Body of pancreas (tissue), 4 donors: Measurements from ENCODE around the gene SNED1. TPM values are rescaled to one million over a fixed set of nuclear protein-coding genes. Genes with fewer than 3 reads are reported as not detected.

Experiments
- ATAC-seq: fragments of 150-250 bp; one replicate; pipeline ENCODE4 v1.9.1; 2016
- DNase-seq, 4 donors: peaks; one replicate each; pipeline ENCODE4 v3.0.0-alpha.2; 2019
- H3K27ac ChIP-seq, 4 donors: fragments of 200-600 bp; sonication (generic); 1 replicate in 3 of 4; 2 replicates in 1 of 4; pipeline versions ENCODE4 v1.5.1 to v1.6.1; 2016 to 2019; ENCODE audit warnings: mild to moderate bottlenecking in 1 of 4, mixed read lengths in 1 of 4, moderate library complexity in 1 of 4
- H3K27me3 ChIP-seq, 2 donors: fragments of 200-600 bp; sonication (generic); one replicate each; pipeline ENCODE4 v1.6.0; 2016; ENCODE audit warnings: mild to moderate bottlenecking in 1 of 2
- H3K36me3 ChIP-seq, 2 donors: fragments of 200-600 bp; sonication (generic); replicated peaks in 1 of 2; 2 replicates each; pipeline ENCODE4 v1.5.1; 2016; ENCODE audit warnings: low read depth in 2 of 2; ENCODE audit not compliant: insufficient read depth in 1 of 2
- H3K4me1 ChIP-seq: fragments of 200-600 bp; sonication (generic); one replicate; pipeline ENCODE4 v1.6.0; 2016
- H3K4me3 ChIP-seq, 2 donors: fragments of 200-600 bp; sonication (generic); 1 replicate in 1 of 2; 2 replicates in 1 of 2; pipeline ENCODE4 v1.5.1; 2016 to 2019
- H3K9me3 ChIP-seq, 3 donors: fragments of 200-600 bp; sonication (generic); 1 replicate in 2 of 3; 2 replicates in 1 of 3; pipeline ENCODE4 v1.5.1; 2016
- POLR2A ChIP-seq, 3 donors: fragments of 450-650 bp; IDR thresholded peaks; one replicate each; pipeline ENCODE4 v1.6.1; 2016; ENCODE audit warnings: antibody characterized with exemption in 3 of 3, mild to moderate bottlenecking in 2 of 3
- WGBS, 2 donors: methylation state at CpG; one replicate each; pipeline ENCODE4 v1.1.5; 2017; 5-methylcytosine and 5-hydroxymethylcytosine counted together
- intact Hi-C: fragments of 100-400 bp; cut with DNase I; formaldehyde crosslinking; loops from one replicate; pipeline ENCODE4 v1.15.1; 2023
- total RNA-seq, 2 donors: library from RNA; depleted of rRNA; stranded (reverse); fragments of >200 nt; gene quantifications; one replicate each; pipeline ENCODE4 v1.1.0, GENCODE V29; 2016
- TF ChIP-seq, protein P1 (sequence below), 7 experiments: fragments of 450-650 bp in 4 of 7; fragments of 200-600 bp in 3 of 7; sonication (generic) in 3 of 7; IDR thresholded peaks; one replicate each; pipeline ENCODE4 v1.5.1; 2016 to 2019; ENCODE audit warnings: antibody characterized with exemption in 7 of 7

The SNED1 gene
- total RNA-seq, 2 donors from 2014 or later, result 13.5 to 33.0 TPM

DNA sequence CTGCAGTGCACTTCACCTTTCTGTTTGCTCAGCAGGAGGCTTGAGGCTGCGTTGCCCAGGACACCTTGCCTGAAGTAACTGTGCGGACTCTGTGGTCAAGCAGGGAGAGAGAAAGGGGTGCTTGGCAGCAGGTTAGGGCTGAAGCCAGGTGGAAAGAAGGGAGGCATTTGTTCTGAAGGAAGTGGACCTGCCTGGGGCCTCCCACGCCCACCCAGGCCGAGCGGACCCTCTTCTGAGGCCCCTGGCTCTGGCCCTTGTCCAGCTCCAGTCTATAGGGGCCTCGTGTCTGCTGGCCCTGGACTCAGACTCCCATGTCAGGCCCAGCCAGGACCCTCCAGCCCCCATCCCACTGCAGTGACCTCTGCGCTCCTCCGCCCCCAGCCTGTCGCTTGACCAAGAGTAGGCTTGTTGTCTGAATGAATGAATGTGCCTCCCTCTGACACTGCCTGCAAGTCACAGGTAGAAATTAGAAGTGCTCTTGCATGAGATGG is 2.5 kb downstream of the SNED1 start:
- no peak for ATAC-seq
- Histone ChIP-seq H3K9me3 (peaks cover 0 to 13% (median 0%) of the 10 kb centered on the region in 3 donors), H3K27ac (peak overlapping the region in 1 of 4 donors; percentile 24), H3K4me3 (no peak overlapping the region), H3K4me1 (peaks cover 42% of the 10 kb centered on the region), H3K27me3 (no peaks in the 10 kb centered on the region), H3K36me3 (no peaks in the 10 kb centered on the region)
- peak in 2 of 4 donors; percentile 39 to 48 for DNase-seq
- intact Hi-C loops, result no loop called here
- WGBS, 2 donors, result 78 to 98% methylated on average over 5 to 9 of the region's 9 CpGs
- TF ChIP-seq, protein P1, sequence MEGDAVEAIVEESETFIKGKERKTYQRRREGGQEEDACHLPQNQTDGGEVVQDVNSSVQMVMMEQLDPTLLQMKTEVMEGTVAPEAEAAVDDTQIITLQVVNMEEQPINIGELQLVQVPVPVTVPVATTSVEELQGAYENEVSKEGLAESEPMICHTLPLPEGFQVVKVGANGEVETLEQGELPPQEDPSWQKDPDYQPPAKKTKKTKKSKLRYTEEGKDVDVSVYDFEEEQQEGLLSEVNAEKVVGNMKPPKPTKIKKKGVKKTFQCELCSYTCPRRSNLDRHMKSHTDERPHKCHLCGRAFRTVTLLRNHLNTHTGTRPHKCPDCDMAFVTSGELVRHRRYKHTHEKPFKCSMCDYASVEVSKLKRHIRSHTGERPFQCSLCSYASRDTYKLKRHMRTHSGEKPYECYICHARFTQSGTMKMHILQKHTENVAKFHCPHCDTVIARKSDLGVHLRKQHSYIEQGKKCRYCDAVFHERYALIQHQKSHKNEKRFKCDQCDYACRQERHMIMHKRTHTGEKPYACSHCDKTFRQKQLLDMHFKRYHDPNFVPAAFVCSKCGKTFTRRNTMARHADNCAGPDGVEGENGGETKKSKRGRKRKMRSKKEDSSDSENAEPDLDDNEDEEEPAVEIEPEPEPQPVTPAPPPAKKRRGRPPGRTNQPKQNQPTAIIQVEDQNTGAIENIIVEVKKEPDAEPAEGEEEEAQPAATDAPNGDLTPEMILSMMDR (IDR thresholded peaks at IDR 0.05), result no peak
- TF ChIP-seq POLR2A (IDR thresholded peaks at IDR 0.05), result no peak

GRCh38 chr2:241001413-241002274 is 3.2 kb downstream of the SNED1 start:
- H3K4me3 ChIP-seq, result no peak overlapping the region
- TF ChIP-seq, protein P1 (IDR thresholded peaks at IDR 0.05), result no peak
- no peak for TF ChIP-seq POLR2A (IDR thresholded peaks at IDR 0.05)

GRCh38 chr2:241002275-241003046 is 4.0 kb downstream of the SNED1 start:
- Histone ChIP-seq H3K9me3 (peaks cover 0 to 13% (median 0%) of the 10 kb centered on the region in 3 donors), H3K4me1 (peaks cover 27% of the 10 kb centered on the region), H3K36me3 (no peaks in the 10 kb centered on the region), H3K27me3 (no peaks in the 10 kb centered on the region), H3K27ac (no peak overlapping the region), H3K4me3 (no peak overlapping the region)
- WGBS, 2 donors, result 83 to 88% methylated on average over 8 to 11 of the region's 11 CpGs
- intact Hi-C loops, result loop anchor here (2.0 kb wide), 1 partner anchor 22 kb away; no protein-coding TSS in a partner anchor
- no peak for TF ChIP-seq POLR2A (IDR thresholded peaks at IDR 0.05)
- TF ChIP-seq, protein P1 (IDR thresholded peaks at IDR 0.05), result no peak
- ATAC-seq (no peak), DNase-seq (no peak)

More at GRCh38 chr2:241001413-241002274, 3.2 kb downstream of the SNED1 start:
- no peak for DNase-seq
- intact Hi-C loops, result loop anchor here (2.0 kb wide), 1 partner anchor 21 kb away; no protein-coding TSS in a partner anchor
- 91 to 93% methylated on average over 16 to 21 of the region's 21 CpGs for WGBS, 2 donors
- peaks cover 0 to 13% (median 0%) of the 10 kb centered on the region in 3 donors for H3K9me3 ChIP-seq
- no peak for ATAC-seq
- peaks cover 35% of the 10 kb centered on the region for H3K4me1 ChIP-seq
- H3K36me3 ChIP-seq, result no peaks in the 10 kb centered on the region
- no peaks in the 10 kb centered on the region for H3K27me3 ChIP-seq
- no peak overlapping the region for H3K27ac ChIP-seq

DNA sequence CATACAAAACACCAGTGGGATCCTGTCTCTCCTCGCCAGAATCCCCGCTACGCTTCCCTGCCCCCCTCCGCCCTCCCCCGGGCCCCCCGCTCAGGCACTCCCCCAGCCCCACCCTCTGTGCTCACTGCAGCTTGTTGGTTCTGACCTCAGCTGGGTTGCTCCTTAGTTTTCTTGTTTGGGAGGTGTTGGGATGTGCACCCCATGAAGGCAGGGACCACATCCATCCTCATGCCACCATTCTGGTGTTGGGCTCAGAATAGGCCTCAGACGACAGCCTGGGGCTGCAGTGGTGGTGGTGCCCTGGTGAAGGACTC is 4.6 kb downstream of the SNED1 start:
- ATAC-seq (no peak), DNase-seq (no peak)
- peaks cover 22% of the 10 kb centered on the region for H3K4me1 ChIP-seq
- no peak overlapping the region for H3K4me3 ChIP-seq
- no peak for TF ChIP-seq POLR2A (IDR thresholded peaks at IDR 0.05)
- TF ChIP-seq, protein P1 (IDR thresholded peaks at IDR 0.05), result no peak
- no peaks in the 10 kb centered on the region for H3K27me3 ChIP-seq
- no peaks in the 10 kb centered on the region for H3K36me3 ChIP-seq
- peaks cover 0 to 13% (median 0%) of the 10 kb centered on the region in 3 donors for H3K9me3 ChIP-seq
- intact Hi-C loops, result loop anchor here (2.0 kb wide), 1 partner anchor 22 kb away; no protein-coding TSS in a partner anchor
- WGBS, 2 donors, result 97 to 98% methylated on average over 5 to 6 of the region's 7 CpGs
- no peak overlapping the region for H3K27ac ChIP-seq
